NCI-H446 (cell line): ENCODE results near the gene PKD2.

Source experiments
- DNase-seq, 2 experiments: peaks; one replicate each; lab custom pipeline; 2025; lab: John Stamatoyannopoulos, UW

The PKD2 gene

DNA sequence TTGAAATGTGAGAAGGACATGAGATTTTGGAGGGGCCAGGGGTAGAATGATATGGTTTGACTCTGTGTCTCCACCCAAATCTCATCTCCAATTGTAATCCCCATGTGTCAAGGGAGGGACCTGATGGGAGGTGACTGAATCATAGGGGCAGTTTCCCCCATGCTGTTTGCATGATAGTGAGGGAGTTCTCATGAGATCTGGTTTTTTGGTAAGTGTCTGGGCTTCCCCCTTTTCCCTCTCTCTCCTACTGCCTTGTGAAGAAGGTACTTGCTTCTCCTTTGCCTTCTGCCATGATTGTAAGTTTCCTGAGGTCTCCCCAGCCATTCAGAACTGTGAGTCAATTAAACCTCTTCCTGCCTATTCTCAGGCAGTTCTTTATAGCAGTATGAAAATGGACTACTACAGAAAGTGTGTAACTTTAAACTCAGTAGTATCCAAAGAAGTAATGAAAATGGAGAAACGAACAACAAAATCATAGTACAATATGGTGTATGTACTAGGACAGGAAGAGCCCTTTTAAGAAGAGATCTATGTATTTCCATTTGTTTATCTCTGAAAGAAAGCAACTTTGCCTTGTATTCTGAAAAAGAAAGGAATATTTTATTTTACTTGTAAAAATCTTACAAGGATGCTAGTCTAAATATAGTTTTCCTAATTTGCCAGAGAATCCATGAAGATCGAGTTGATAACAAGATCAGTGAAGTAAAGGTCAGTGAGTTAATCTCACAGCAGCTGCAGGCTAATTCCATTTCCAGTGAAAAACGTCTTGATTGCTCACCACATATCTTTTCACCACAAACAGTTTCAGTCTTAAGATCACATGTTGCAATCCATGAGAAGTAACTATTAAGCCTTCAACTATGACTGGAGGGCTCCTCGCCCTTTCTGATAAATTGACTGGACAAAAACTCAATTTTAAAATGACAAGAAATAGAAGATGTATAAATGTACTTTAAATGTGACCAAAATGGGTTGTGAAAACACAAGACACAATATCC lies 20.5 kb downstream of the PKD2 start:
- DNase-seq, result no peak

DNA sequence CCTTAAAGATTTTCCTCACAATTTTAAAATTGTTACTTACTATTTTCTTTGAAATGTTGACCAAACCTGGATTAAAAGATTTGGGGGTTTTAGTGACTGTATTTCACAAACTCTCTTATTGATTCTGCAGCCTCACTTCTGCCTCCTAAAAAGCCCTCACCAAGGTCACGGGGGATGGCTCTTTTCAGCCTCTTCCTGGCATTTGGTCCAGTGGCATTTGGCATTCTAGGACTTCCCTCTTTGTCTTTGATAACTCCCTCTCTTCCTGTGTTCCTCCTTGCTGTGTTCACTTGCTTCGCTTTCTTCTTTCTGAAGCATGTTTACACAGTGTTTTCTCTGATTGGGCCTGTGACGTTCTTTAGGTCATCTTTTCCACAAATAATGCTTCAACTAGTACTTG lies 21.5 kb downstream of the PKD2 start:
- no peak for DNase-seq

DNA sequence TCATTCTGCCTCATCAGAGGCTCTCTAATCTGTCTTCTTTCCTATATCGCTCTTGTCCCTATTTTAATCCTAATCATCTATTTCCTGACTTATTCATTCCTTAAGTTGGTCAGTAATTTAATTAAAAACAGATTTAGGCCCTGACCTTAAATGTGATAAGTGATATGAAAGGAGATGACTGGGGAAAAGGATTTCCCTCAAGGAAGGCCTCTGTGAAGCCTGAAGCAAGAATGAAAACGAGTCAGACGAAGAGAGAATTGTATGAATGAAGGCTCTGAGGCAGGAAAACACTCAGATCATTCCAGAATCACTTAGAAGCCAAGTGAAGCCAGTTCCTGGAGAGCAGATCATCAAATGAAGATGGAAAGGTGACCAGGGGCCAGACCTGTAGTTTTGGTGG lies 22.1 kb downstream of the PKD2 start:
- DNase-seq, result no peak

DNA sequence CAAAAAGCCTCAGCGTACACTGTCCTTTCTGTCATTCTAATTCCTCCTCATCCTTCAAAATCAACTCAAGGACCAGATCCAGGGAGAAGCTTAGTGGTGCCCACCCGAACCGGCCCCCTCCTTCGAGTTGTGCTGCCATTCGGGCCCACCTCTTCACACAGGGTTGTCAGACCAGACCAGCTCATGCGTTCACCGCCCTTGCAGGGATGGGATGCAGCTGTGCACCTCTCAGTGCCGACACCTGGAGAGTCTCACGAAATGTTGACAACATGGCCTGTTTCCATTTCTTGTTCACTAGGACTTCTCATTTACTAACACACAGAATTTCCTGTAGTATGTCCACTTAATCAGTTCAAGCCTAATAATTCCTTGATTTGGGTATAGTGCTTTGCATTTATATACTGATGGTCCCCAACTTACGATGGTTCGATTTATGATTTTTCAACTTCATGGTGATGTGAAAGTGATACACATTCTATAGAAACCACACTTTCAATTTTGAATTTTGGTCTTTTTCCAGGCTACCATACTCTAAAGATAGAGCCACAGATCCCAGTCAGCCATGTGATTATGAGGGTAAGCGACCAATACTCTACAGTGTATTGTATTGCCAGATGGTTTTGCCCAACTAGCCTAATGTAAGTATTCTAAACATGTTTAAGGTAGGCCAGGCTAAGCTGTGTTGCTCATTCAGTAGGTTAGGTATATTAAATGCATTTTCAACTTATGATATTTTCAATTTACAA lies 23.3 kb downstream of the PKD2 start:
- no peak for DNase-seq

DNA sequence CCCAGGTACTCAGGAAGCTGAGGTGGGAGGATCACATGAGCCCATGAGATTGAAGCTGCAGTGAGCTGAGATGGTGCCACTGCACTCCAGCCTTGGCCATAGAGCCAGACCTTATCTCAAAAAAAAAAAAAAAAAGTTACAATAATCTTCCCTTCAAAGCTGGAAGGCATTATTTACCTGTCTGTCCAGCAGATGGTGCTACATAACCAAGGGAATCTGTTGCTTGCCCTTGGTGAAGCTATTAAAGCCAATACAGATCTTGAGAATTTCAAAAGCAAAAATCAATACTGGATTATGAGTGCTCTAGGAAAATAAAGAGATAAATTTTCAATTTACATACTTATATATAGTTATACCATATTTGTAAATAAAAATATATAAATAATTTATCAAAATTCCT lies 25.9 kb downstream of the PKD2 start:
- DNase-seq, result peak in 1 of 2 experiments; percentile 52

DNA sequence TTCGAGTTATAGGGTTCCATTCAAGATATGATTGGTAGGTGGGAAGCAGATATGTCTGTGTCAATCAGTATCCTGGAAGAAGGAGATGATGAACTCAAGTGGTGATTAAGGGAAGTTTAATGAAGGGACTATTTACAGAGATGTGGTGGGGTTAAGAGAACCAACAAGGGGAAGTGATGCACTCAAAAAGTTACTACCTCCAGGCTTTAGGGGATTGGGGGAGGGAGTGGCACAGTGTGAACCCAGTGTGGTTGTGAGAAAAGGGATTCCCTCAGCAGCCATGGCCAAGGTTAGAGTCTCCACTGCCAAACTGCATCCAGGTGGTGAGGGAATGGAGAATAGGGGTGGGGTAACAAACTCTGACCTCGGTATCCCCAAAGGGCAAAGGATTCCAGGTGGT lies 27.9 kb downstream of the PKD2 start:
- DNase-seq, result no peak

DNA sequence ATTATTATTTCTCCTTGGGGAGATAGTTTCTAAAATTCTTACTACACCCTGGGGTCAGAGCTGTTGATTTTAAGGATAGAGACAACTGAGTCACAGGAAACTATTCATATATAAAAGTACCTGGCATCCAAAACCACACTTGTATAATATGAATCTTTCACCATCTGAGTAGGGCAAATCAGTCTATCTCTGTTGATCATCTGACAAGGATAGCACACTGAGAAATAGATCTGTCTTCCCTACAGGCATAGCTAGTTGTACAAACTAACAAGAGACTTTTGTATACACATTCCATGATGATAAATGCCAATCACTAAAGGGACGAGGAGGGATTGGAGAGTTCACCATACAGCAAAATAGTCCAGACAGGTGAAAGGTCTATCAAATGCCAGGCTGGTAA lies 30.0 kb downstream of the PKD2 start:
- no peak for DNase-seq

DNA sequence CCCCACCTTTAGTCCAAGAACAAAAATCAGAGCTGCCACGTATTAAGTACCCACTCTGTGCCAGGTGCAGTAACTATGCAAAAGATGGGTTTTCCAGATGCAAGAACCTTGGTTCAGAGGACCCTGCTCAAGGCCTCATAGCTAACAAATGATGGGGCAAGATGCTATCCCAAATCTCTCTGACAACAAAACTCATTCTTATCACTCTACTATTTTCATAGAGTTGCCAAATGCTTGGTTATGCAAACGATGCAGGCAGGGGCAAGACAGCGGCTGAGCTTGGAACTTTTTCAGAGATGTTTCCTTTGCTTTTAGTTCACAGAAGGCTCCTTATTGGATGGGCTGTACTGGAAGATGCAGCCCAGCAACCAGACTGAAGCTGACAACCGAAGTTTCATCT lies 30.5 kb downstream of the PKD2 start:
- DNase-seq, result no peak

DNA sequence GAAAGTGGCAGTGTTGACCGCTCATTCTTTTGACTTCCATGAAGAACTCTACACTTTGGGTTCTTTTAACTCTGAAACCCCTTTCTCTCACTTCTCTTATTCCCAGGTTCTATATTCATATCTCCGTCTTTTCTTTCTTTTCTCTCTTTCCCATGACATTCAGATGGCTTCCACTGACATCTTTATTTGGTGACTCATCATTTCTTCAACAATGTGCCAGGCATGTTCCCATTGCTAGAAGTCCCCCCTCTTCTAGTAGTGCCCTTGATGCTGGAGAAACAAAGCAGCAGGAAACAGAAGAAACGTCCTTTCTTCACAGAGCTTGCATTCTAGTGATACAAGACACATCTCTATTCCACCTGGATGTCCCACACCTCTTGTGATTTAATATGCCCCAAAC lies 33.3 kb downstream of the PKD2 start:
- no peak for DNase-seq

DNA sequence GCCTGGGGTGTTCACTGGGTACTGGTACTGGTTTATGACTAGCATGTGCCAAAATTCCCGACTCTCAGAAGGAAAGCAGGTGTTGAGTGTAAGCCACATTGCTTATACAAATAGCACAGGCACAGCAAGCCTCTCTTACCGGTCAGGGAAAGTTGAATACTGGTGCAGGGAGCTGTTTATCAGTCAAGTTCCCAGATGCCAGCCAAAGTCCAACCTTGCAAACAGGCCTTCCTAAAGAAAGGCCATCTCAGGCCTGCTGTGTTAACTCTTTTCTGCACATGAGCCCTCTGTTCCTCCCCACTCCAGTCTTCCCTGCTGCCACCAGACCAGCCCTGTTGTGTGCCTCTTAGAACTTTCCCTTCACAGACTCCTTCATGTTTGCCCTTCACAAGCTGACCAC lies 34.2 kb downstream of the PKD2 start:
- no peak for DNase-seq

DNA sequence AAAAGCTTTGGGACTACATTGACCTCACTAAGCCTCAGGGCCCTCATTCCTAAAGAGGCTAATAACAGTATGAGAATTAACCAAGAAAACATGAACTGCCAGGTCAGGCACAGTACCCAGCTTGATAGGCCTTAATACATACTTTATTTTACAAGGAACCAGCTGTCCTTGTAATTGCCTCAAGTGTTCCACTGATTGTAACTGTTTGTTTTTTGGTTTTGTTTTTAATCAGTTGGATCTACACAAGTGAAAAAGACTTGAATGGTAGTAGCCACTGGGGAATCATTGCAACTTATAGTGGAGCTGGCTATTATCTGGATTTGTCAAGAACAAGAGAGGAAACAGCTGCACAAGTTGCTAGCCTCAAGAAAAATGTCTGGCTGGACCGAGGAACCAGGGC lies 35.6 kb downstream of the PKD2 start:
- DNase-seq, result no peak

DNA sequence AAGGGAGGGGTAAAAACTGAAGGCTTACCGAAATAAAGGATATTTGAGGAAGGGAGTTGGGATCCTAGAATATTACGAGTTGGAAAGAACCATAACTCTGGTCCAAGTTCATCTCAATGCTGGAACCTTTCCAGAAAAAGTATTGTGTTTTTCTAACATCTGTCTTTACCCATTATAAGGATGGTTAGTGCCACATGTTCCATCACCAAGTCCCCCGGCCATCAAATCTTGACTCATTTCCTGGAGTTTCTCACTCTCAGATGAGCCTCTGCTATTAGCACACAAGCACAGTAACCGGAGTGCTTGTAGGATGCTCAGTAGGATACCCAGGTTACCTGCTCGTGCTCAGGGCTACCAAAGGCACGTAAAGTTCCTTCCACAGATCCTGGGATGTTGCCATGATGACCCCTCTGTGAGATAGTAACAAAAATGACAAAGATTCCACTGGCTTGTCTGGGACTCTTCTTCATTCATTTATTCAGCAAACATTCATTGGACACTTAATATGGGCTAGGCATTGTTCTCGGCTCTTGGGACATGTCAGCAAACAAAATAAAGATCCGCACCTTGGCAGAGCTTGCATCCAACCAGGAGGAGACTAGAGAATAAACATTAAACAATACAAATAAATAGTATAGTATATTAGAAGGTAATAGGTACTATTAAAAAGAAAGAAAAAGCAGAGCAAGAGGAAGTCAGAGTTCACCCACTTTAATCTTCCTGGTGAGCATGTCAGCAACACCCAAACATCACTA lies 36.3 kb downstream of the PKD2 start:
- DNase-seq, result no peak

DNA sequence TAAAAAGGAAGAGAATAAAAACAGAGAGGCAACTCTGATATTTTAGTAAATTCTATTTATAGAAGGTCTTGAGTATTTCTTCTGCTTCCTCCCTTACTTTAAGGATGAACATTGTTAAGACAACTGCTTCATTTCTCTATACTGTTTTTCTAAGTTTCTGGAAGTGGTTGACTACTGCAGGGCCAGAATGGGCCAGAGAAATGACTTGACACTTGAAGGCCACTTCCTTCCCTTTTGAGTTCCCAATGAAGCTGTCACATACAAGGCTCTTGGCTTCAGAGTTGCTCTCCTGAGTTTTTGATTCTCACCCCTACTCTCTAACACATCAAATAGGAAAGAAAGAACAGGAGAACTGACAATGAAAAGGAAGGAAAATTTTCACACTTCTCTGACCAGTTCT lies 37.6 kb downstream of the PKD2 start:
- DNase-seq, result no peak

DNA sequence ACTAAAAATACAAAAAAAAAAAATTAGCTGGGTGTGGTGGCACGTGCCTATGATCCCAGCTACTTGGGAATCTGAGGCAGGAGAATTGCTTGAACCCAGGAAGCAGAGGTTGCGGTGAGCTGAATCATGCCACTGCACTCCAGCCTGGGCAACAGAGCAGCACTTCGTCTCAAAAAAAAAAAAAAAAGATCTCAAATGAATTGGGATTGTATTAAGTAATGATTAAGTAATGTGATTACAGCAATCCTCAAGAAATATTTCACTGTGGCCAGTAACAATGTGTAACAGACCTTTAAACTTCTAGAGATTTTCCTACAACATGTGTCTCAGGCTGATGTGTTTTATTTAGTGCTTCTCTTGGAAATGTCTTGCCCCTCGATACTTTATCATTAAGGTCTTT lies 46.8 kb downstream of the PKD2 start:
- no peak for DNase-seq

DNA sequence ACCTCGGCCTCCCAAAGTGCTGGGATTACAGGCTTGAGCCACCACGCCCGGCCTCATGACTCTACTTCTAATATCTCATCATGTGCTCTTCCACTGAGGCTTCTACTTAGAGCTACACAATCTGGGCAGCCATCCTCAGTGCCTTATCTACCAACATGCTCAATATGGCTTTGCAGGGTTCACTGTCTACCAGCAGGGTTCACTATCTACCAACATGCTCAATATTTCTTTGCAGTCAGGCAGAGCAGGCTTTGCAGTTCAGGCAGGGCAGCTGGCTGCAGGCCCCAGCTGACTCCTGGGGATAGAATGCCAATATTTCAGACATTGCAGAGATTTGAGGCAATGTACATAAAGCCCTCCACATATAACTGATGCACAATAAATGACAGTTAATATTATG lies 47.5 kb downstream of the PKD2 start:
- DNase-seq, result peak in 1 of 2 experiments; percentile 3

DNA sequence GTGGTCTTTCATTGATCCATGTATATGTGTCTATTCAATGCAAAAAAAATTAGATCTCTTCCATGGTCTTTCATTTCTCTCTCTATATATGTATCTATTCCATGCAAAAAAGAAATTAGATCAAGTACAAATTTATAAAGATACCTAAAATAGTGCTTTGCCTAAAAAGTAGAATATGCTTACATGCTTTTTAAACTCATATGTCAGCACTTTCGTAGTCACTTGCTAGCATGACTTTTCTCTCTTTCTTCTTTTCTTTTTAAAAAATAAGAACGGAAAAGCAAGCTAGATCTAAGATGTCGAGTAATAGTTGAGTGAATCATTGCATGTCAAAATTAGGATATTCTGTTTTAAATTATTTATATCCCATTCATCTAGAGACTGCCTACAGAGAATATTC lies 50.9 kb downstream of the PKD2 start:
- DNase-seq, result no peak

DNA sequence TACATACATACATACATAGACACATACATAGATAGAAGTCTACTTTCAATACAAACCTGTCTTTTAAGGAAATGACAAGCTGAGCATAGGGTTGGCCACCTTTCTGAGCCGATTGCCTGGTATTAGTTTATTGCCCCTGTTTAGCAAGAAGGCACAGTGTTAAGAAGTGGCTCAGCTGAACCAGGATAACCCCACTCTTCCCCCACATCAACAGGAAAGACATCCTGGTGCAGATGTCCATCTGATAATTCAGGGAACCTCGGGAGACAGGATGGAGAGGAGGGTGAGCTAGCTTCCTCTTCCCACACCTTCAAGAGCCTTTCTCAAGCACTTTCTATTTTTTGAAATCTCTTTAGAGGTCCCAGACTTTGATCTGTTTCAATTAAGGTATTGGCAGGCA lies 52.3 kb downstream of the PKD2 start:
- no peak for DNase-seq

DNA sequence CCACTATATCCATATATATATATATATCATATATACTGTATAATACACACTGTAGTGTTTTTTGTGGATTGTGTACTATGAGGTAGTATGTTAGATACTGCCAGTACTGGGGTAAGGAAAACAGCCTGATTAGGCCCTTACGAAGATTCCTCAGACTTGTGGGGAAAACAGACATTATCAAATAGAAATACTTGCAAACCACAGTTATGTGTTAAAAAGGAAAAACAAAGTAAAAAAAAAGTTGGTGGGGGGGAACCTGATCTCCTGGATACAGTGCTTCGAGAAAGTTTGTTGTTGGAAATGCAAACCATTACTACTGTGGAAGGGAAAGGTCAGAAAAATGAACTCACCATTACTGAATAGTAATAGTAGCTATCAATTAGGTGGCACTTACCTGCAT lies 53.0 kb downstream of the PKD2 start:
- no peak for DNase-seq

DNA sequence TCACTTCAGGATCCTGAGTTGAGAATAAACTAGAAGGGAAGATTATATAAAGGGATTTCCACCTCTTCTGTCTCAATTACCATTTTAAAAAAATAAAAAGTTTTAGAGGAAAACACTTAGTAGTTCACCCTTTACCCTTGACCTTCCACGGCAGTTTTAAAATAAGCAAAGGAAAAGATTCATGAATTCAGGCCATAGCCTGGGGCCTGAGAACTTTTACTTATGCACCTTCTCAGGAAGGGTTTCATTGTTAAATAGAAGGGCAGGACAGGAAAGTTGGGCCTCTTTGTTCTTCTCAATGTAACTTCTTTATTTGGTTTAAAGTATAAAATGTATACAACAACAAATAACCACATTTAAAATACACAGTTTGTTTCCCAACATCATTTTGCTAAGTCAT lies 54.9 kb downstream of the PKD2 start:
- DNase-seq, result no peak

DNA sequence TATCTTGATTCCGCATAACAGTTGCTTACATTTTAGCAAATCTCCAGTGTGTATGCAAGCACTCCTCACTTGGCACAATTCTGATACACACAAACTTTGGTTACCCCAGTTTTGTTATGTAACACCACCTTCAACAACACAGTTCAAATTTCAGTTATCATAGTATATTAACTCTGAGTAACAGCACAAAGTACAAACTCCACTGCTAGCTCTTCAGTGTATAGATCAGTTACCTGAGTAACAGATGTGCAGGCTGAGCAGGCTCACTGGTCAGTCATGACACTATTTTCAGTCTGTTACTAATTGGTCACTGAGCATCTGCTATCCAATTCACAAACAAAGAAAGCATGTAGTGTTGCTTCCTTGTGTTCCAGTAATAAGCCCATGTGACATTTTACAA lies 55.4 kb downstream of the PKD2 start:
- DNase-seq, result no peak

DNA sequence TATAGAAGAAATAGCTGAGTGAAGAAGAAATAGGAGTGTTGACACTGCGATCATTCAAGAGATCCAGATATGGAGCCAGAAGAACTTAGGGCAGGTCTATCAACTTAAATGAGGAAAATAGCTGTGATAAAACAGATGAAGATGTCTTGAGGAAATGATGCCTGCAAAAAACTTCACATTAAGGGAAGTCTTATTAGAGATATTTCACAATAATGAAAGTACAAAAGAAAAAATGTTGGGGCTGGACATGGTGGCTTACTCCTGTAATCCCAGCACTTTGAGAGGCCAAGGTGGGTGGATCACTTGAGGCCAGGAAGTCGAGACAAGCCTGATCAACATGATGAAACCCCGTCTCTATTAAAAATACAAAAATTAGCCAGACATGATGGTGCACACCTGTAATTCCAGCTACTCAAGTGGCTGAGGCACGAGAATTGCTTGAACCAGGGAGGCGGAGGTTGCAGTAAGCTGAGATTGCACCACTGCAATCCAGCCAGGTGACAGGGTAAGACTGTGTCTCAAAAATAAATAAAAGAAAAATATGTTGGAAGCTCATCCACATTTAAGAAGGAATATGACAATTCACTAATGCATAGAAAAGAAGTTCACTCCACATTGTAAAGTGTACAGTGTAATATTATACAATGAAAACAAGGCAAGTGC lies 56.3 kb downstream of the PKD2 start:
- no peak for DNase-seq

DNA sequence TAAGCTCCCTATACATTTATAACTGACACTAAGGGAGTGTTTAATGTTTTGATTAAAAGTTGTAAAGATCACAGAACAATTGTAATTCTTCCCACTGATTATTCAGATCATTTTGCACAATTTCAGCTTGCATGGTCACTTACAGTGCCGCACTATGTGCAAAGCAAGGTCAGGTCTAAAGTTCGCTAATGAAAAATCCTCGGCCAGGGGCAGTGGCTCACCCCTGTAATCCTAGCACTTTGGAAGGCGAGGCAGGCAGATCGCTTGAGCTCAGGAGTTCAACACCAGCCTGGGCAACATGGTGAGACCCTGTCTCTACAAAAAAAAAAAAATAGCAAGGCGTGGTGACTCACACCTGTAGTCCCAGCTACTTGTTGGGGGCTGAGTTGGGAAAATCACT lies 57.0 kb downstream of the PKD2 start:
- no peak for DNase-seq
